Stimulated activated CD8-positive, alpha-beta memory T cell treated with anti-CD3 and anti-CD28 coated beads, Interleukin-7, amount 100 ng/mL, for 24 hours (primary cell): ENCODE results near the gene TDRD1.

Source experiments
- DNase-seq: peaks from one replicate; pipeline ENCODE4 v3.0.0-alpha.2; 2020; ENCODE audit warnings: low read depth

TDRD1 gene

GRCh38 chr10:114239117-114239993, 60.2 kb downstream of the TDRD1 start, which contains the start of gene VWA2:
VWA2 (plus strand) TSS chr10:114239254; CDS start chr10:114248714, 9,460 bp downstream.
- no peak for DNase-seq

- no peak for DNase-seq
Observed at GRCh38 chr10:114239994-114240345, 60.8 kb downstream of the TDRD1 start.

GRCh38 chr10:114242235-114242634, 63.1 kb downstream of the TDRD1 start:
- DNase-seq, result no peak

GRCh38 chr10:114243661-114244060, 64.5 kb downstream of the TDRD1 start:
- DNase-seq, result no peak

- DNase-seq, result no peak
Observed at GRCh38 chr10:114244126-114244525, 65.0 kb downstream of the TDRD1 start.

GRCh38 chr10:114245121-114245791, 66.1 kb downstream of the TDRD1 start:
- no peak for DNase-seq

- no peak for DNase-seq
Observed at GRCh38 chr10:114246679-114247305, 67.6 kb downstream of the TDRD1 start.

- no peak for DNase-seq
Observed at GRCh38 chr10:114250236-114250635, 71.1 kb downstream of the TDRD1 start.

GRCh38 chr10:114250716-114251115, 71.6 kb downstream of the TDRD1 start:
- no peak for DNase-seq

GRCh38 chr10:114252092-114252491, 72.9 kb downstream of the TDRD1 start:
- DNase-seq, result no peak

GRCh38 chr10:114252883-114253282, 73.7 kb downstream of the TDRD1 start:
- DNase-seq, result no peak

- no peak for DNase-seq
Observed at GRCh38 chr10:114255227-114255626, 76.1 kb downstream of the TDRD1 start.

GRCh38 chr10:114256008-114256765, 77.0 kb downstream of the TDRD1 start:
- DNase-seq, result no peak

- DNase-seq, result no peak
Observed at GRCh38 chr10:114256822-114257221, 77.7 kb downstream of the TDRD1 start.

- DNase-seq, result no peak
Observed at GRCh38 chr10:114257498-114257897, 78.3 kb downstream of the TDRD1 start.

- DNase-seq, result no peak
Observed at GRCh38 chr10:114258274-114258840, 79.2 kb downstream of the TDRD1 start.

GRCh38 chr10:114259824-114260223, 80.7 kb downstream of the TDRD1 start:
- no peak for DNase-seq

- DNase-seq, result no peak
Observed at GRCh38 chr10:114260366-114260765, 81.2 kb downstream of the TDRD1 start.

- DNase-seq, result no peak
Observed at GRCh38 chr10:114261076-114261475, 81.9 kb downstream of the TDRD1 start.

- no peak for DNase-seq
Observed at GRCh38 chr10:114262496-114262895, 83.3 kb downstream of the TDRD1 start.

- DNase-seq, result no peak
Observed at GRCh38 chr10:114265392-114266053, 86.4 kb downstream of the TDRD1 start.
